ENCODE results near the gene ABCG1. TPM values are rescaled to one million over a fixed set of nuclear protein-coding genes. Genes with fewer than 3 reads are reported as not detected.

The ABCG1 gene
- total RNA-seq, 1 donor from 2014 or later, result 4.2 TPM

DNA sequence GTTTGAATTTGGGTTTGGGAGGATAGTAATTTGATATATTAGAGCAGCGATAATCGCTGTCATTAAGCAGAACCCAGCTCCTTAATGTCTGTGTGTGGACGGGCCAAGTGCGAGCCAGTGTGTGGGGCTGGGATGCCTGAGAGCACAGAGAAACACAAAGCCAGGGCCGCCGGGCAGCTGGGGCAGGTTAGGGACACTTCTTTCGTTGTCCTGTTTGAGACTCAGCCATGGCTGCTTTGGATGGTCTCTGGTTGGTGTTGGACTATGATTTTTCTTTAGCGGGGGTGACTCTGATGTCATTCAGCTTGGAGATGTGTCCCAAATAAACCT is 33.4 kb downstream of the ABCG1 start:
- ATAC-seq, result no peak

DNA sequence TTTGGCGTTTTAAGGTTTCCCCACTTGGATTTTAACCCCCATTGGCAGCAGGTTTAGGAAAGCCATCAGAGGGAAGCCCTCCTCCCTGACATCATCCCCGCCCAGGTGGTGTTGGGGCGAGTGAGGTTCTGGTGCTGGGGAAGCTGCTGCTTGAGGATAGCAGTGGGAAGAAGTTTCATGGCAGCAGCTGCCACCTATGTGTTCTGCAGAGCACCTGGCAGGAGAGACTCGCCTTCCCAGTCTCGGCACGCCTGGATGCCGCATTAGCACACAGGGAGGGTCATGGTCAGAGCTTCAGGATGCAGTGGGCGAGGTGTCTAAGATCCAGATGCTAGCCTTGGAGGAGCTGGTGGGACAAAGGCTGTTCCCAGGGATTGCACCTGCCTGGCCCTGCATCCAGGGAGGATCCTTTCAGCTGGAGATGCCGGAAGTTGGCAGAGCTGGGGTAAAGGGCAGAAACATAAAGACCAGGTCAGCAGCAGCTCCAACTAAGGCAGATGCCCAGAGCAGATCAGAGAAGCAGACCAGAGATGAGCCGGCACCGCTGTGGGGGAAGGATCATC is 33.9 kb downstream of the ABCG1 start:
- no peak for ATAC-seq

DNA sequence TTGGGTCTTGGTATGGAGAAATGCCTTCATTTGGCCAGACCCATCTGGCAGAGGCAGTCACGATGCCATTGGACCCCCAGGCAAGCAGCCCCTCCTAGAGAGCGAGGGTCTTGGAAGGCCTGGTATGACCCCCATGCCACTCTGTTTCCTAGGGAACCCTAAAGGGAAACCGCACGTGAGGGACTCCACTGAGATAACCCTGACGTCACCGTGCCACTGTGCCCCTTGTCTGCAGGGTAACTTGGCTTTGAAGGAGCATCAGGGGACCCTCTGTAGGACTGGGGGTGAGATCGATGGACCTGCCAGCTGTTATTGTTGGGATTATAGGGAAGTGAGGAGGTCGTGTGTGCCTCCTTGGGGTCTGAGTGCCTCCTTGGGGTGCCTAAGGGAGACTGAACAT is 34.5 kb downstream of the ABCG1 start:
- ATAC-seq, result no peak

DNA sequence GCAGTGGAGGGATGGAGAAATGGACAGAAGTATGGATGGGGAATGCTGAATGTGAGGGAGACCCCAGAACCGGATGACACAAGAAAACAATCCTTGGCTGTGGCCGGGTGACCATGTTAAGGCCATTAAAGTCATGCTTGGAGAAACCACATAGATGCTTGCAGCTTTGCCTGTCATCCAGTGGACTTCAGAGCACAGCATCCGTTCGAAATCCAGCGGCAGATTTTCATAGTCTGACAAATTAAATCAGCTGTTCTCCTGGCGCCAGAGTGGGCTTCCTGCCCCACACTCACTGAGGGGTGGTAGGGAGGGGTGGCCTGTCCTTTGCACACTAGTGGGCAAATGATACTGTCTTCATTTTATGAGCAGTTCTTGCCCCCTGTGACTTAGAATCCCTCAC is 35.1 kb downstream of the ABCG1 start:
- no peak for ATAC-seq

DNA sequence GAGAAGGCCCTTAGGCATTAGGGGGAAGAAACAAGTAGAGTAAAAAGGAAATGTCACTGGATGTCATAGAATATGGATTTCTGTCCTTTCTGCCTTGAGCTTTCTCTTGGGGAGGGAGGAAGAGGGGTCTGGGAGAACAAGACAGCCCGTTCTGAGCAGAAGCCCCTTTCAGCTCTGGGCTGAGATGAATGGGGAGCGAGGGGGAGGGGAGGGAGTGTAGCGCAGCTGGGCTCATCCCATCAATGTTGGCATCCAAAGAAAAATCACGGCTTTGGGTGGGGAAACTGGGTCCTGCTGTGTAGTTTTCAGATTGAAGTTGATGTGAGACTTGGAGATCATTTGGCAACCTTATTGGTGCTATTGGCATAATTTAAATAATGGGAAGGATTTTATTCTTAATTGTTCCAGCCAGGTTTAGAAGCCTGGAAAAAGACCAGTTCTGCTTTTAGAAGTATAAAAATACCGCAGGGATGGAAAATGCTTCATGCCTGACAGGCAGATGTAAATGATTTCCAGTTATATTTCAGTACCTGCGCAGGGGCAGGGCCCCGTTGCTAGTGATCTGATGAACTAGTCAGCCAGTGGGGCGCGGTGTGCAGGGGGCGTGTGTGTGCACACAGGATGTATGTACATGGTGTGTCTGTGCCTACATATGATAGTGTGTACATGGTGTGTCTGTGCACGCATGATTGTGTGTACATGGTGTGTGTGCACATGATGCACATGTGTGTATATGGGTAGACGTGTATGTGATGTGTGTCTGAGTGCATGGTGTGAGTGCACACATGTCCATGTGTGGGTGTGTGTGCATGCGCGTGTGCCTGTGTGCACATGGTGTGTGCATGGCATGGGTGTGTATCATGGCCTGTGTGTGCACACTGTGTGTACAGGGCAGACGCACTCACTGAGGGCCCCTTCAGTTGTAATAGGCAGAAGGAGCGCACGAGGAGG is 36.0 kb downstream of the ABCG1 start:
- no peak for ATAC-seq

DNA sequence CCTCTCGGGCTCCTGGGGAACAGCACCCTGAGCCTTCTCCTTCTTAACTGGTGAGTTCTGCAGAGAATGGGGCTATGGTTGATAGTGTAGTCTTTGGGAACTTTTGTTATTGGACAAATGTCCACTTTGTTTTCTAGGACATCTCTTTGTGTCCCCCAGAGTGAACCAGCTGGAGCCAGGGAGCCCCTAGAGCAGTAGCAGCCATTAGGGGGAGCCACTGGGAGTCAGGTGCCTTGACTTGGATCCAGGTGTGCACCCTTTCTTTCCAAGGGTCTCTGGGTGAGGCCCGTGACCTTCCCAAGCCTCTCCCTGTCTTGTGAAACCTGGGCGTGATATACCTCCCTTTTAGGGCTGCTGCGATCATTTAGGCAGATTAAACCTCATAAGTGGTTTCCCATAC is 36.9 kb downstream of the ABCG1 start:
- no peak for ATAC-seq

DNA sequence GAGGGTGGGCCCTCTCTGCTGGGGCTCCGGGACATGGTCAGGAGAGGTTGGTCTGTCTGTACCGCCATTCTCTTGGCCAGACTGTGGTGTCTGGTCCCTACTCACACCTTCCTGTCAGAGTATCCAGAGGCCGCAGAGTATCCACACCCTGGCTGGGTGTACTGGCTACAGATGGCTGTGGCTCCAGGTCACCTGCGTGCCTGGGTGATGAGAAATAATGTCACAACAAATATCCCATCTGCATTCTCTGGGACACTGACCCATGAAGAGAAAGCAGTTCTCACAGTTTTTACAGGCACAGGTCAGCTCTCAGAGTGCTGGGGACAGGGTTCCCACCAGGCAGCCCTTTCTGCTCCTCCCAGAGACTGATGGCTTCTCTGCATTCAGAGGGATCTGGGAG is 37.4 kb downstream of the ABCG1 start:
- no peak for ATAC-seq

DNA sequence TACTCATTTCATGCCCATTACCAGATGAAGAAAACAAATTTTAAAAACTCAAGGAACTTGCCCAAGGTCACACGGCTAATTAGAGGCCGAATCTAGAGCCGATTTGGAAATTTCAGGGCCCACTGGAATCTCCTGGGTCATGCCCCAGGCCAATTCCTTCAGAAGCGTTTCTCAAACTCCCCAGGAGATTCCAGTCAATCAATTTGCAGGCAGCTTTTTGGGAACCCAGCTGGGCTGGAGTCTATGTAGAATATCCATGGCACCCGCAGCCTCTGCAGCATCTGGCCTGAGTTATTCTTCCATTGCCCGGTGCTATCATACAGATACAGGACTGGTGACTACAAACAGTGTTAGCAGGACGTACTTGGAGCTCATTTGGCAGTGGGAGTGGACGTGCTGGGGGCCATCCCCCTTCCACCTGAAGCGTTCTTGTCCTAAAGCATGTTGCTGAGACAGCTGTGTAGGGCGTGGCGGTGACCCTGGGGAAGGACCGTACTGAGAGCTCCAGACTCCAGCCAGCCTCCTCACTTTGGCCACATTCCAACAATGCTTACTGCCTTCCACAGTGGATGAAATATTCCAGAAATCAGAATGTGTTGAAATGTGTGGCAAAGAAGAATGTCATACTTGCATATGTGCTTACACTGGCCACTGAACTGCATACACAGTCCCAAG is 38.3 kb downstream of the ABCG1 start:
- no peak for ATAC-seq

DNA sequence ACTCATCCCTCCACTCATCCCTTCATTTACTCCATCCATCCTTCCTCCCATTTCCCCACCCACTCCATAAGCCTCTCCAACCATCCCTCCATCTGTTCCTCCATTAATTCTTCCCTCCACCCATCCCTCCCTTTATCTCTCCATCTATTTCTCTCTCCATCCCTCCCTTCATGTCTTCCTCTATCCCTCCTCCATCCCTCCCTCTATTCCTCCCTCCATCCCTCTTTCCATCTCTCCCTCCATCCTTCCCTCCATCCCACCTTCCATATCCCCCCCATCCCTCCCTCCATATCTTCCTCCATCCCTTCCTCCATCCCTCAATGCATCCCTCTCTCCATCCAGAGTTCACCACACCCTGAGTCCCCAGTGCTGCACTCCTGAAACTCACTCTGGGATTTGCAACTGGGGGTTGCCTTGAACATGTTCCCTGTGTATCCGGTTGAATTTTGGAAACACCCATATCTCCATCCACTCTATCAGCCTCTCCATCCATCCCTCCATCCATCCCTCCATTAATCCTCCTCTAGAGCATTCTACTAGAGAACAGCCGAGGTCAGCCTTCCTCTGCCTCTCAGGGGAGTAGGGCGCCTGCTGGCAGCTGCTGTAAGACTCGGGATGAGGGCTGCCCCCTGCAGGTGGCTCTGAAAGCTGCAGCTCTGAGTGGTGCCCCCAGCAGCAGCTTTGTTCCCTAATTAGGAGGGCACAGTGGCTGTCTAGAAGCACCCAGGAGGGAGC is 39.4 kb downstream of the ABCG1 start:
- peak; percentile 72 for ATAC-seq

DNA sequence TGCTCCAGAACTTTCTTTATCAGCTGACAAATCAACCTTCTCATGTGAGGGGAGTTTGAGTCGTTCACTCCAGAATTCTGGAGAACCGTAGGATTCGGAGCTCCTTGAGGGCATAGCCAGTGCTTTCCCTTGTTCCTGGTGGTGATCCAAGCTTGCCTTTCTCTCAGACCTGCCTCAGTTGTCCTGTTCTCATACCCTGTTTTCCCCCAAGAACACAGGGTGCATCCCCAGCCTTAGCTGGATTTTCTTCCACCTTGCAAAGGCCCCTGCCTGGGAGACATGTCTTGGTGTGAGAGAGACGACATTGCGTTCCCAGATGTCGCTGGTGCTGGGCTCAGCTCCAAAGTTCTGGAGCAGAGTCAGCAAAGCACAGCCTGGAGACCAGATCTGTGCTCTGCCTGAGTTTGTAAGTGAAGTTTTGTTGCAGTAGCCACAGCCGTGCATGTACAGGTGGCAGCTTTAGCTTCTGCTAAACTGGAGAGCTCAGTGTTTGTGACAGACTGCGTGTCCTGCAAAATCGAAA is 40.0 kb downstream of the ABCG1 start:
- no peak for ATAC-seq

DNA sequence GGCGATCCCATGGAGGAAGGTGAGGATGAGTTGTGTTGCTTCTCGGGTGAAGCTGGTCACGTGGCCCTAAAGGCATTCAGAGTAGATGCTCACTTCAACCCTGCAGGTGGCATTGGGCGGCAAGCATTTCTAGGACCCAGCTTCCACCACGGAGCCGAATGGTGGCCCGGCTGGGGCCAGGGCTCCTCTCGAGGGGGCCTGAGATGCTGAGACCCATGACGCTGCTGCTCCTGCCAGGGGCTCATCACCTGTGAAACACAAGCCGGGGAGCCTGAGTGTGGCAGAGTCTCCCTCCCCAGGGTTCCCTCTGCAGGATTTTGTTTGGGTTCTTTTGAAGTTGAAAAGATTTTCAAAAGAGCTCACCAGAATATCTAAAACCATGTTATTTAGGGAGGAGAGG is 41.2 kb downstream of the ABCG1 start:
- ATAC-seq, result no peak

DNA sequence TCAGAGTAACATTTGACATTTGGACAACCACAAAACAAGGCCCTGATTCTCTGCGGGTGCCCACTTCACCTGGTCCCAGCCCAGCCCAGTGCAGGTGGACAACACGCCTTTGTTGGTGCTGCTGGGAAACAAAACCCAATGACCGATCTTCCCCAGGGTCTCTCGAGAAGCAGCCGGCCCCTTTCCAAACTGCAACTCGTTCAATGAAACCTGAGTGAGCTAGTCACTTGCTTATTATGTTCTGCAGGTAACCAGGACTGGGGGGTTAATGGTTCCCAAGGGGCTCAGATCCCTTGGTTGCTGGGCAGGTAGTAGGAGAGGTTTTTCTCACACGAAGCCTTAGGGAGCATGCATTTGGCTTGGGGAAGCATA is 42.9 kb downstream of the ABCG1 start:
- no peak for ATAC-seq

DNA sequence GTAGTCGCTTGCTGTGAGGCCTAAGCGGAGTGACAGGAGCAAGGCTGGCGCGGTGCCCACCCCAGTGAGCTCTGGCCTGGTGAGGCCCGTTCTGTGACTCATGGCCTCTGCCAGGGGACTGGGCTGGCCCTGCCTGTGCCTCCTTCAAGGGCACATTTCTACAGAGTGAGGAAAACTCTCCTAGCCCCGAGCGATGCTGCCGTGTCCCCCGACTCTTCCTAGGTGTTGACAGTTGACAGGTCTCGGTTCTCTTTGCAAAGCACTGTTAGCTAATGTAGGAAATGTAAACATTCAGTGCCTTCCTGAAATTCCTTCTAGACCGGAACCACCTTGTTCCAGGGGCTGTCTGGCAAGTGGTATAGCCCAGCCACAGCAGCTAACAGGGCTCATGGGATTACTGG is 43.9 kb downstream of the ABCG1 start:
- ATAC-seq, result peak; percentile 75

DNA sequence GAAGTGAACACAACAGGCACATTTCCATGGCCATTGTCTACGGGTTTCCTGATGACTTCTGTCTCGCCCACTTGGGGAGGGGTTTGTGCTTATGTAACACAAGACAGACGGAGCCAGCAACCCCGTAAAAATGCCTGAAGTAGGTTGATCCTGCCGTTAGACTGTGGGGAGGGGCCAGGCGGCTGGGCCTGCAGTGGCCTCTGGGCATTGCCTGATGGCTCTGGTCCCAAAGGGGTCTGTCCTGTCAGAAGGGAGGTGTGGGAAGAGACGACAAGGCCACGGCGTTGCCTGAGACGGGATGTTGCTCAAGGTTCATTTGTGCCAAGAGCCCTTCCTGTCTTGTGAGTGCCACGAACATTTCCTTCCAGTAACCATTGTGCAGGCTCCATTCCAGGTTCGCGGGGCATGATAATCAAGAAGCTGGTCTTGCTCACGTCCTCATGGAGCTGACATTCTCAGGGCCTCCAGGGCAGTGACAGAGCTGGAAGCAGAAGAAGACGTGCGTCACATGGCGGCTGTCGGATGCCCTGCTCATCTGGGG is 44.7 kb downstream of the ABCG1 start:
- peak; percentile 35 for ATAC-seq

DNA sequence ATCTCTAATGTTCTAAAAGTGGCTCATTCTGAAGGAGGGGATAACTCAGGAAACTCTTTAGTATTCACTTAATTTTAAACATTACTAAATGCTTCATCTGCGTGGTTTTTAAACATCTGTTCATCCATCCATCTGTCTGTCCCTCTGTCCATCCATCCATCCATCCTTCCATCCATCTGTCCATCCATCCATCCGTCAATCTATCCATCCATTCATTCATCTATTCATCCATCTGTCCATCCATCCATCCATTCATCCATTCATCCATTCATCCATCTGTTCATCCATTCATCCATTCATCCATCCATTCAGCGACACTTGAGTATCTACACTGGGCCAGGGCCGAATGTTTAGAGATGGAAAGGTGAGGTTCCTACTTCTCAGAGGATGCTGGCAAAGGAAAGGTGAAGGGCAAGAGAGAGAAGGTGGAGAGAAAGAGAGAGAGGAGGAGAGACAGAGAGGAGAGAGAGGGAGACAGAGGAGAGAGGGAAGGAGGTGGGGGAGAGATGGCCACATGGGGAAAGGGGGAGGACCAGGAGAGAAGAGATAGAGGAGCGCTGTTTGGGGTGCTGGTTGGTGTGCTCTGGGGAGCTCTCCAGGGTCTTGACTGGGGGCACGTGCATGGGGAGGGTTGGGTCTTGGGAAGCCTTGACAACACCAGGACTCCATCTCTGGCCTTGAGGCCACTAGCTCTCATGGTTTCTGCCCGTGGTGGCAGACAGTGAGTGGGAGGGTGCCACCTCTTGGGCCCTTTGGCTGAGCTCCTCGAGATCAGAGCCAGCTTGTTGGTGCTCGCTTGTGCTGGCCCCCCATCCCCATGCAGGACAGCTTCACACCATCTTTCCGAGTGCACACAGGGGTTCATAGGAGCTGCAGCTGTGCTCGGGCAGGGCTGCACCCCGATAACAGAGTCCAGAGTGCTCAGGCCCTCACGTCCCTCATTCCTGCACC is 45.6 kb downstream of the ABCG1 start:
- ATAC-seq, result no peak

DNA sequence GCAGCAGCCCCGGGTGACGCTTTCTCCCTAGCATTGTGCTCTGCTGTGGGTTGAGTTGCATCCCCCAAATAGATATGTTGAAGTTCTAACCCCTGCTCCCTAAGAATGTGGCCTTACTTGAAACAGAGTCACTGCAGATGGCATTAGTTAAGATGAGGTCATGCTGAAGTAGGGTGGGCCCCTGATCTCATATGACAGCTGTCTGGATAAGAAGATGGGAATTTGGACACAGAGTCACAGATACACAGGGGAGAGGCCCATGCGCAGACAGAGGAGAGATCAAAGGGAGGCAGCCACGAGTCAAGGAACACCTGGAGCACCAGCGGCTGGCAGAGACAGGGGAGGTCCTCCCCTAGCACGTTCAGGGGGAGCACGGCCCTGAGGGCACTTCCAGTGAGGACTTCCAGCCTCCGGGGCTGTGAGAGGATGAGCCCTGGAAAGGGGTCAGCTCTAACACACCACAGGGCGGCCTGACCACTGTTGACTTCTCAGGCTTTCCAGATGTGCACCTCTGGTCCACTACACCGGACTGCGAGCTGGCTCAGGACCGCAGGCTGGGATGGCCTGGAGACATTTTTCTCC is 46.4 kb downstream of the ABCG1 start:
- ATAC-seq, result no peak

DNA sequence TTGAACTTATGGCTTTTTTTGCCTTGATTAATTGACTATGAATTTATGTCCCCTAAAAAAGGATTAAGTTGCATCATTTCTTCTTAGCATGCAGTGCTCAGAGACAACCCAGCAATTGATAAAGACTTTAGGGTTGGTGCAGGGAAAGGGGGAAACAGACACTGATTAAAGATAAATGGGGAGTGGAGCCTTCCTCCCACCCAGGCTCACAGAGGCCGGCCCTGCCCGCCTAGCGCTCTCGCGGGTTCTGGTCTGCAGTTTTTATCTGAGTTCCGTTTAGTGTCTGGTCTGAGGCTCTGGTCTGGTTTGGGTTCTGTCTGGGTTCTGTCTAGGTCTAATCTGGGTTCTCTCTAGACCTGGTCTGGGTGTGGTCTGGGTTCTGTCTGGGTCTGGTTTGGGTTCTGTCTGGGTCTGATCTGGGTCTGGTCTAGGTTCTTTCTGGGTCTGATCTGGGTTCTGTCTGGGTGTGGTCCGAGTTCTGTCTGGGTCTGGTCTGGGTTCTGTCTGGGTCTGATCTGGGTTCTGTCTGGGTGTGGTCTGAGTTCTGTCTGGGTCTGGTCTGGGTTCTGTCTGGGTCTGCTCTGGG is 48.1 kb downstream of the ABCG1 start:
- ATAC-seq, result no peak

DNA sequence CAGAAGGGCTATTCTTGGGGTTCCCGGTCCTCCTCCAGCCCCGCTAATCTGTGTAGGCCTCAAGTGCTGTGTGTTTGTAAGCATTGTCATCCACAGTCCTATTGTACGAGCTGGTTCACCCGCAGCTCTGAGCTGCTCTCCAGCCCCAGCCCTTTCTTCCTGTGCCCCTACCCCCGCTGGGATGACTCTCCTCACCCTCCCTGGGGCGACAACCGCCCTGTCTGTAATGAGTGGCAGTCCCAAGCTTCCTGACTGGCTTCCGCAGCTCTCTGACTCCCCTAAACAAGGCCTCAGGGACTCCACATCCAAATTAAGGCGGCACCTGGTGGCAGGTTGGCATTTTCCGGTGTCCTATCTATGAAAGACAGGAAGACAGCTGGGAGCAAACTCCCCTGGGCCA is 50.4 kb downstream of the ABCG1 start:
- no peak for ATAC-seq

DNA sequence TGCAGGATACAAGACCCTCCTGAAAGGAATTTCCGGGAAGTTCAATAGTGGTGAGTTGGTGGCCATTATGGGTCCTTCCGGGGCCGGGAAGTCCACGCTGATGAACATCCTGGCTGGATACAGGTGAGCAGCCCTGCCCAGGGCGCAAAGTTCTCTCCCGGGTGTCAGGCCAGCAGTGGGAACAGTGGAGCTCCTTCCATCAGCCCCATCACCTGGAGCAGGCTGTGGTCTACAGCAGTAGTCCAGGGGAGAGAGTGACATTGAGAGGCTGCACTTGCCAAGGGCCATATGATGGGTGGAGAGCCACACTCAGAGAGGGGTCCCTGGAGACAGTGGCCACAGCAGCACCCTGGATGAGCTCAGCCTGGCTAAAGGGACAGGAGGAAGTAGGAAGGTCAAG is 52.1 kb downstream of the ABCG1 start:
- no peak for ATAC-seq

DNA sequence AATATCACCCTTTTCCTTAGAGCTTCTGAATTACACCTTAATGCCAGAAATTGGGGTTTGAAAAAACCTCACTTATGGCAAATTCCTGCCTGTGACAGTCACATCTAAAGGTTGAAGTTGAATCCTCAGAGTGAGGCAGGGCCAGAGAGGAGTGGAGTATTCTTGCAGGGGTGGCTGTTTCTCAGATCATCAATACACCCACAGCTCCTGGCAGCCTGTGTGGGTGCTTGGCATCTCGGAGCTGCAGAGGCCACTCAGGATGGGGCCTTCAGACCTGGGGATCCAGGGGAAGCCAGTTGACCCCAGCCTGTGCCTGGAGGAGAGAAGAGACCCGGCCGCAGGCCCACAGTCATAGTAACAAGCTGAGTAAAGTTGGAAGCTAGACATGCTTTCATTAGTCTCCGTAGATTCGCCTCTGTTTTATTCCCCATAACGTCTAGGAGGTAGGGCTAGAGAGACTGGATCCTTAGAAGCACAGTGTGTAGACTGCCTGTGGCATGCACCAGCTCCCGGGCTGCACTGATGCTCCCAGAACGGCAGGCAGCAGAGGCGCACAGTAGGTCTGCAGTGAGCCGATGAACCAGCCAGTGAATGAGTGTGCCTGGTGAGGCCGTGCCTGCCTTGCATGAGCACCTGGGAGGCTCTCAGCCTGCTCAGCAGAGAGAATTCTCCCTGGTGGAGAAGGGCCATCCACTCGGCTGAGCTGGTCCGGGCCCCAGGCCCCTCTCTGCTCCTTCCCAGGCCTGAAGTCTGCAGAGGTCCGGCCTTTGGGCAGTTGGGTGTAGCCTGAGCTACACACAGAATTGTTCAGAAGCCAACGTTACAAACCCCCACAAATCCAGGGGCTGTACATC is 53.4 kb downstream of the ABCG1 start:
- ATAC-seq, result no peak

Measured in esophagus mucosa (tissue), 1 donor.